Caco-2 (cell line): Measurements from ENCODE around the gene OR5B2. TPM values are rescaled to one million over a fixed set of nuclear protein-coding genes. Genes with fewer than 3 reads are reported as not detected.

Experiments
- BruUV-seq: library from RNA; stranded (reverse); fragments of 400-500 nt; replicated peaks from 2 replicates; lab custom pipeline; 2021; lab: Mats Ljungman, UMichigan
- CTCF ChIA-PET: fragments of 300-600 bp; sonication (Branson Sonifier 250); formaldehyde crosslinking; loops from one replicate; lab custom pipeline; 2022; ENCODE audit warnings: antibody characterized with exemption; lab: Charles Lee
- POLR2A ChIA-PET: fragments of 300-600 bp; sonication (Branson Sonifier 250); formaldehyde crosslinking; loops from one replicate; lab custom pipeline; 2022; ENCODE audit warnings: antibody characterized with exemption; lab: Charles Lee
- DNase-seq, 2 experiments: peaks; one replicate each; pipeline versions ENCODE4 v3.0.0 to v3.0.0-alpha.2; 2020 to 2022
- H3K27me3 ChIP-seq: replicated peaks from 2 replicates; pipeline ENCODE4 v1.6.0; 2011; ENCODE audit warnings: low read length; ENCODE audit not compliant: control insufficient read depth, insufficient read depth
- H3K36me3 ChIP-seq: 2 replicates; pipeline ENCODE4 v1.5.1; 2011; ENCODE audit warnings: low read length; ENCODE audit not compliant: control insufficient read depth, insufficient read depth
- H3K4me1 ChIP-seq: fragments of 250-450 bp; sonication (Bioruptor Pico); 2 replicates; pipeline ENCODE4 v1.5.1; 2020; ENCODE audit warnings: mild to moderate bottlenecking
- H3K4me3 ChIP-seq: 2 replicates; pipeline ENCODE4 v1.5.1; 2011; ENCODE audit warnings: low read depth, mild to moderate bottlenecking, control low read depth, low read length
- H3K9me3 ChIP-seq: fragments of 250-450 bp; sonication (Bioruptor Pico); 2 replicates; pipeline ENCODE4 v1.5.1; 2020; ENCODE audit warnings: mild to moderate bottlenecking, moderate library complexity
- H3K27ac Mint-ChIP-seq: one replicate; pipeline ENCODE4 v1.8.0; 2022; ENCODE audit warnings: mixed read lengths; ENCODE audit not compliant: unreplicated experiment
- H3K27me3 Mint-ChIP-seq: one replicate; pipeline ENCODE4 v1.8.0; 2022; ENCODE audit warnings: mixed read lengths; ENCODE audit not compliant: insufficient read depth, unreplicated experiment
- H3K36me3 Mint-ChIP-seq: one replicate; pipeline ENCODE4 v1.8.0; 2022; ENCODE audit warnings: mild to moderate bottlenecking, mixed read lengths; ENCODE audit not compliant: insufficient read depth, unreplicated experiment
- H3K4me1 Mint-ChIP-seq: one replicate; pipeline ENCODE4 v1.8.0; 2022; ENCODE audit warnings: low read depth, mixed read lengths; ENCODE audit not compliant: unreplicated experiment
- H3K4me3 Mint-ChIP-seq: one replicate; pipeline ENCODE4 v1.8.0; 2022; ENCODE audit warnings: mild to moderate bottlenecking, moderate library complexity, mixed read lengths; ENCODE audit not compliant: unreplicated experiment
- H3K9me3 Mint-ChIP-seq: one replicate; pipeline ENCODE4 v1.8.0; 2022; ENCODE audit warnings: mixed read lengths; ENCODE audit not compliant: unreplicated experiment
- CTCF ChIP-seq, 2 experiments: fragments of 200-600 bp in 1 of 2; IDR thresholded peaks; 1 replicate in 1 of 2; 2 replicates in 1 of 2; pipeline versions ENCODE4 v1.5.1 to v1.8.0; 2011 to 2022; ENCODE audit warnings: antibody characterized with exemption in 1 of 2, control low read depth in 1 of 2, inconsistent platforms in 1 of 2, low read depth in 1 of 2, low read length in 1 of 2, mild to moderate bottlenecking in 1 of 2, moderate library complexity in 1 of 2; ENCODE audit not compliant: insufficient read depth in 1 of 2, severe bottlenecking in 1 of 2, unreplicated experiment in 1 of 2
- intact Hi-C: fragments of 100-400 bp; cut with micrococcal nuclease; formaldehyde crosslinking; loops from one replicate; pipeline ENCODE4 v1.10.0; 2022; ENCODE audit not compliant: unreplicated experiment
- total RNA-seq: library from RNA; stranded (reverse); gene quantifications from 2 replicates; pipeline ENCODE4 v1.2.3, GENCODE V29; 2022

OR5B2 gene
- total RNA-seq, 1 experiment from 2014 or later, result not detected

GRCh38 chr11:58465690-58466089 is 37.8 kb upstream of the OR5B2 start:
- Histone ChIP-seq H3K36me3 (no peaks in the 10 kb centered on the region), H3K27me3 (no peaks in the 10 kb centered on the region), H3K4me3 (no peak overlapping the region), H3K9me3 (0 out of 2 replicates have a peak, but pooled peaks cover 4% of the 10 kb centered on the region), H3K4me1 (no peaks in the 10 kb centered on the region)
- no peak overlapping the region for H3K4me3 Mint-ChIP-seq
- no TSS peak for BruUV-seq
- H3K27ac Mint-ChIP-seq, result no peak overlapping the region
- intact Hi-C loops, result no loop called here
- no peaks in the 10 kb centered on the region for H3K27me3 Mint-ChIP-seq
- CTCF ChIA-PET, result no interaction called here
- H3K36me3 Mint-ChIP-seq, result no peaks in the 10 kb centered on the region
- no peaks in the 10 kb centered on the region for H3K9me3 Mint-ChIP-seq
- no peak for DNase-seq
- TF ChIP-seq CTCF (IDR thresholded peaks at IDR 0.05; ENCODE audit: insufficient read depth in 1 of 2, low read depth in 1 of 2, low read length in 1 of 2, severe bottlenecking in 1 of 2, unreplicated experiment in 1 of 2), result no peak
- POLR2A ChIA-PET, result no interaction called here
- H3K4me1 Mint-ChIP-seq, result no peaks in the 10 kb centered on the region

GRCh38 chr11:58451585-58451984 is 23.7 kb upstream of the OR5B2 start:
- Histone ChIP-seq H3K36me3 (no peaks in the 10 kb centered on the region), H3K4me1 (no peaks in the 10 kb centered on the region), H3K27me3 (no peaks in the 10 kb centered on the region), H3K9me3 (no peaks in the 10 kb centered on the region), H3K4me3 (no peak overlapping the region)
- Mint-ChIP-seq H3K4me3 (no peak overlapping the region), H3K36me3 (no peaks in the 10 kb centered on the region), H3K27me3 (peaks cover 6% of the 10 kb centered on the region), H3K27ac (no peak overlapping the region), H3K4me1 (no peaks in the 10 kb centered on the region), H3K9me3 (no peaks in the 10 kb centered on the region)
- BruUV-seq, result no TSS peak
- ChIA-PET POLR2A (no interaction called here), CTCF (no interaction called here)
- TF ChIP-seq CTCF (IDR thresholded peaks at IDR 0.05; ENCODE audit: insufficient read depth in 1 of 2, low read depth in 1 of 2, low read length in 1 of 2, severe bottlenecking in 1 of 2, unreplicated experiment in 1 of 2), result no peak
- no peak for DNase-seq
- intact Hi-C loops, result no loop called here

- peaks cover 10% of the 10 kb centered on the region for H3K9me3 Mint-ChIP-seq
- H3K4me3 Mint-ChIP-seq, result no peak overlapping the region
- intact Hi-C loops, result no loop called here
- Histone ChIP-seq H3K27me3 (no peaks in the 10 kb centered on the region), H3K4me3 (no peak overlapping the region), H3K4me1 (no peaks in the 10 kb centered on the region), H3K9me3 (no peaks in the 10 kb centered on the region), H3K36me3 (no peaks in the 10 kb centered on the region)
- no peak for TF ChIP-seq CTCF (IDR thresholded peaks at IDR 0.05; ENCODE audit: insufficient read depth in 1 of 2, low read depth in 1 of 2, low read length in 1 of 2, severe bottlenecking in 1 of 2, unreplicated experiment in 1 of 2)
- BruUV-seq, result no TSS peak
- POLR2A ChIA-PET, result no interaction called here
- CTCF ChIA-PET, result no interaction called here
- no peak for DNase-seq
- H3K27me3 Mint-ChIP-seq, result no peaks in the 10 kb centered on the region
- H3K27ac Mint-ChIP-seq, result no peak overlapping the region
- no peaks in the 10 kb centered on the region for H3K36me3 Mint-ChIP-seq
- no peaks in the 10 kb centered on the region for H3K4me1 Mint-ChIP-seq
Observed at GRCh38 chr11:58446294-58446693, 18.4 kb upstream of the OR5B2 start.
